ENCODE measurements around the gene PTOV1. TPM values are rescaled to one million over a fixed set of nuclear protein-coding genes. Genes with fewer than 3 reads are reported as not detected.

The PTOV1 gene
- total and polyA plus RNA-seq, 2 of the 8 experiments (the other 6 are each of a cell fraction or from before 2014, with no cell fraction given) = 147 to 251 TPM

- TF ChIP-seq SIN3A (conservative IDR thresholded peaks at IDR 0.05 in 1 of 2, IDR thresholded peaks at IDR 0.05 in 1 of 2; ENCODE audit: low read depth in 1 of 2, low read length in 2 of 2) (no peak), CHD7 (IDR thresholded peaks at IDR 0.05; ENCODE audit: insufficient replicate concordance, low read length) (no peak)
These were observed 21.2 kb upstream of the PTOV1 start (continued) for GRCh38 chr19:49829721-49830120.

All from H1 (cell line).